HEK293 (cell line): ENCODE results near the gene KLHL29.

Experiments
- CTCF ChIA-PET: fragments of 350-600 bp; formaldehyde crosslinking; extraction: SDS; loops from one replicate; lab custom pipeline; 2021; ENCODE audit warnings: antibody characterized with exemption; lab: Yijun Ruan, JAX
- POLR2A ChIA-PET: fragments of 300-600 bp; formaldehyde crosslinking; extraction: SDS; loops from one replicate; lab custom pipeline; 2020; ENCODE audit warnings: antibody characterized with exemption, inconsistent platforms; lab: Yijun Ruan, JAX
- H3K27ac ChIP-seq: fragments of 200-500 bp; sonication (Bioruptor generic); 2 replicates; pipeline ENCODE4 v1.5.1; 2014; ENCODE audit warnings: low read depth, low read length, control low read depth, inconsistent platforms; ENCODE audit errors: extremely low read depth
- H3K36me3 ChIP-seq, 2 experiments: fragments of 200-500 bp in 1 of 2; sonication (Bioruptor generic) in 1 of 2; 1 replicate in 1 of 2; 2 replicates in 1 of 2; pipeline ENCODE4 v1.5.1; 2014 to 2017; ENCODE audit warnings: inconsistent platforms in 2 of 2, low read length in 2 of 2; ENCODE audit not compliant: control insufficient read depth in 2 of 2, insufficient read depth in 1 of 2
- H3K4me1 ChIP-seq: fragments of 200-500 bp; sonication (Bioruptor generic); 2 replicates; pipeline ENCODE4 v1.5.1; 2014; ENCODE audit warnings: mild to moderate bottlenecking, low read length, inconsistent platforms; ENCODE audit not compliant: control insufficient read depth, insufficient read depth
- H3K4me3 ChIP-seq: 2 replicates; pipeline ENCODE4 v1.5.1; 2011; ENCODE audit warnings: low read depth, mild to moderate bottlenecking, control low read depth, low read length, moderate library complexity
- H3K9me3 ChIP-seq: fragments of 200-500 bp; sonication (Bioruptor generic); 2 replicates; pipeline ENCODE4 v1.5.1; 2014; ENCODE audit warnings: low read depth, low read length, inconsistent platforms; ENCODE audit not compliant: control insufficient read depth, insufficient read depth
- ATF2 ChIP-seq: fragments of 450-650 bp; formaldehyde crosslinking; IDR thresholded peaks from 2 replicates; pipeline ENCODE4 v1.5.1; 2016; ENCODE audit warnings: missing biosample characterization, missing genetic modification characterization, low read depth
- KLF9 ChIP-seq: fragments of 450-650 bp; formaldehyde crosslinking; IDR thresholded peaks from 2 replicates; pipeline ENCODE4 v1.5.1; 2016; ENCODE audit warnings: missing biosample characterization, missing genetic modification characterization, low read depth
- SP7 ChIP-seq: fragments of 450-650 bp; formaldehyde crosslinking; IDR thresholded peaks from 2 replicates; pipeline ENCODE4 v1.5.1; 2016; ENCODE audit warnings: missing biosample characterization, missing genetic modification characterization
- TCF7L2 ChIP-seq: IDR thresholded peaks from 2 replicates; pipeline ENCODE4 v1.6.1; 2011; ENCODE audit warnings: low read depth, mild to moderate bottlenecking, inconsistent platforms, low read length, moderate library complexity, borderline replicate concordance
- ZBTB17 ChIP-seq: fragments of 450-650 bp; formaldehyde crosslinking; IDR thresholded peaks from 2 replicates; pipeline ENCODE4 v1.5.1; 2016; ENCODE audit warnings: missing biosample characterization, missing genetic modification characterization
- ZBTB49 ChIP-seq: fragments of 450-650 bp; formaldehyde crosslinking; IDR thresholded peaks from 2 replicates; pipeline ENCODE4 v1.5.1; 2016; ENCODE audit warnings: missing biosample characterization, missing genetic modification characterization, low read depth
- ZNF175 ChIP-seq: fragments of 450-650 bp; formaldehyde crosslinking; IDR thresholded peaks from 2 replicates; pipeline ENCODE4 v1.5.1; 2016; ENCODE audit warnings: missing biosample characterization, missing genetic modification characterization
- ZNF214 ChIP-seq: fragments of 450-650 bp; formaldehyde crosslinking; IDR thresholded peaks from 2 replicates; pipeline ENCODE4 v1.5.1; 2017; ENCODE audit warnings: missing biosample characterization, mild to moderate bottlenecking, missing genetic modification characterization, borderline replicate concordance
- ZNF248 ChIP-seq: fragments of 450-650 bp; formaldehyde crosslinking; IDR thresholded peaks from 2 replicates; pipeline ENCODE4 v1.5.1; 2017; ENCODE audit warnings: missing biosample characterization, missing genetic modification characterization
- ZNF26 ChIP-seq: fragments of 450-650 bp; formaldehyde crosslinking; IDR thresholded peaks from 2 replicates; pipeline ENCODE4 v1.5.1; 2016; ENCODE audit warnings: missing biosample characterization, missing genetic modification characterization
- ZNF266 ChIP-seq: fragments of 450-650 bp; formaldehyde crosslinking; IDR thresholded peaks from 2 replicates; pipeline ENCODE4 v1.5.1; 2016; ENCODE audit warnings: missing biosample characterization, missing genetic modification characterization, low read depth
- ZNF302 ChIP-seq: fragments of 450-650 bp; formaldehyde crosslinking; IDR thresholded peaks from 2 replicates; pipeline ENCODE4 v1.5.1; 2016; ENCODE audit warnings: missing biosample characterization, missing genetic modification characterization, low read depth
- ZNF404 ChIP-seq: fragments of 450-650 bp; formaldehyde crosslinking; IDR thresholded peaks from 2 replicates; pipeline ENCODE4 v1.5.1; 2017; ENCODE audit warnings: missing biosample characterization, missing genetic modification characterization
- ZNF433 ChIP-seq: fragments of 450-650 bp; formaldehyde crosslinking; IDR thresholded peaks from 2 replicates; pipeline ENCODE4 v1.5.1; 2016; ENCODE audit warnings: missing biosample characterization, missing genetic modification characterization, low read depth
- ZNF529 ChIP-seq: fragments of 450-650 bp; formaldehyde crosslinking; IDR thresholded peaks from 2 replicates; pipeline ENCODE4 v1.5.1; 2017; ENCODE audit warnings: missing genetic modification characterization, missing biosample characterization; ENCODE audit not compliant: insufficient replicate concordance
- ZNF548 ChIP-seq: fragments of 450-650 bp; formaldehyde crosslinking; IDR thresholded peaks from 2 replicates; pipeline ENCODE4 v1.5.1; 2016; ENCODE audit warnings: missing biosample characterization, missing genetic modification characterization
- ZNF549 ChIP-seq: fragments of 450-650 bp; IDR thresholded peaks from 2 replicates; pipeline ENCODE4 v1.5.1; 2018; ENCODE audit warnings: missing biosample characterization, missing genetic modification characterization, mild to moderate bottlenecking, inconsistent platforms, moderate library complexity
- ZNF701 ChIP-seq: fragments of 450-650 bp; formaldehyde crosslinking; IDR thresholded peaks from 2 replicates; pipeline ENCODE4 v1.5.1; 2016; ENCODE audit warnings: missing biosample characterization, missing genetic modification characterization
- ZNF776 ChIP-seq: fragments of 450-650 bp; formaldehyde crosslinking; IDR thresholded peaks from 2 replicates; pipeline ENCODE4 v1.5.0; 2017; ENCODE audit warnings: missing biosample characterization, missing genetic modification characterization, borderline replicate concordance
- ZNF792 ChIP-seq: fragments of 450-650 bp; formaldehyde crosslinking; IDR thresholded peaks from 2 replicates; pipeline ENCODE4 v1.5.1; 2016; ENCODE audit warnings: missing biosample characterization, missing genetic modification characterization
- ZSCAN18 ChIP-seq: fragments of 450-650 bp; formaldehyde crosslinking; IDR thresholded peaks from 2 replicates; pipeline ENCODE4 v1.5.1; 2016; ENCODE audit warnings: missing biosample characterization, missing genetic modification characterization
- ZSCAN5A ChIP-seq: fragments of 450-650 bp; formaldehyde crosslinking; IDR thresholded peaks from 2 replicates; pipeline ENCODE4 v1.5.1; 2016; ENCODE audit warnings: missing biosample characterization, missing genetic modification characterization
- TF ChIP-seq, protein P1 (sequence below): fragments of 450-650 bp; formaldehyde crosslinking; IDR thresholded peaks from 2 replicates; pipeline ENCODE4 v1.5.1; 2016; ENCODE audit warnings: missing biosample characterization, missing genetic modification characterization

KLHL29 gene

GRCh38 chr2:23564615-23564960 is 179.6 kb downstream of the KLHL29 start:
- Histone ChIP-seq H3K36me3 (peaks cover 0 to 7% of the 10 kb centered on the region in 2 experiments; a peak in 1 of 3 replicates), H3K4me1 (no peaks in the 10 kb centered on the region), H3K9me3 (no peaks in the 10 kb centered on the region), H3K4me3 (no peak overlapping the region)
- CTCF ChIA-PET = no interaction called here
- TF ChIP-seq KLF9 (tag by site-specific recombination) = no peak
- TF ChIP-seq ZNF248 (tag by site-specific recombination) = no peak
- no peak for TF ChIP-seq ZBTB49 (tag by site-specific recombination)
- TF ChIP-seq ZSCAN5A = no peak
- TF ChIP-seq, protein P1, sequence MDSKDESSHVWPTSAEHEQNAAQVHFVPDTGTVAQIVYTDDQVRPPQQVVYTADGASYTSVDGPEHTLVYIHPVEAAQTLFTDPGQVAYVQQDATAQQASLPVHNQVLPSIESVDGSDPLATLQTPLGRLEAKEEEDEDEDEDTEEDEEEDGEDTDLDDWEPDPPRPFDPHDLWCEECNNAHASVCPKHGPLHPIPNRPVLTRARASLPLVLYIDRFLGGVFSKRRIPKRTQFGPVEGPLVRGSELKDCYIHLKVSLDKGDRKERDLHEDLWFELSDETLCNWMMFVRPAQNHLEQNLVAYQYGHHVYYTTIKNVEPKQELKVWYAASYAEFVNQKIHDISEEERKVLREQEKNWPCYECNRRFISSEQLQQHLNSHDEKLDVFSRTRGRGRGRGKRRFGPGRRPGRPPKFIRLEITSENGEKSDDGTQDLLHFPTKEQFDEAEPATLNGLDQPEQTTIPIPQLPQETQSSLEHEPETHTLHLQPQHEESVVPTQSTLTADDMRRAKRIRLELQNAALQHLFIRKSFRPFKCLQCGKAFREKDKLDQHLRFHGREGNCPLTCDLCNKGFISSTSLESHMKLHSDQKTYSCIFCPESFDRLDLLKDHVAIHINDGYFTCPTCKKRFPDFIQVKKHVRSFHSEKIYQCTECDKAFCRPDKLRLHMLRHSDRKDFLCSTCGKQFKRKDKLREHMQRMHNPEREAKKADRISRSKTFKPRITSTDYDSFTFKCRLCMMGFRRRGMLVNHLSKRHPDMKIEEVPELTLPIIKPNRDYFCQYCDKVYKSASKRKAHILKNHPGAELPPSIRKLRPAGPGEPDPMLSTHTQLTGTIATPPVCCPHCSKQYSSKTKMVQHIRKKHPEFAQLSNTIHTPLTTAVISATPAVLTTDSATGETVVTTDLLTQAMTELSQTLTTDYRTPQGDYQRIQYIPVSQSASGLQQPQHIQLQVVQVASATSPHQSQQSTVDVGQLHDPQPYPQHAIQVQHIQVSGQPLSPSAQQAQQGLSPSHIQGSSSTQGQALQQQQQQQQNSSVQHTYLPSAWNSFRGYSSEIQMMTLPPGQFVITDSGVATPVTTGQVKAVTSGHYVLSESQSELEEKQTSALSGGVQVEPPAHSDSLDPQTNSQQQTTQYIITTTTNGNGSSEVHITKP = no peak
- no peak for TF ChIP-seq ZNF549 (tag by site-specific recombination)
- no peak for TF ChIP-seq ZNF302
- TF ChIP-seq ZNF701 (tag by site-specific recombination) = no peak
- TF ChIP-seq ATF2 (tag by site-specific recombination) = no peak
- TF ChIP-seq ZNF433 = no peak
- no peak for TF ChIP-seq ZBTB17 (tag by site-specific recombination)
- no peak for TF ChIP-seq ZNF404 (tag by site-specific recombination)
- TF ChIP-seq, all 188 proteins: peak for 0
- POLR2A ChIA-PET = no interaction called here
- H3K27ac ChIP-seq = no peak overlapping the region

- ChIA-PET POLR2A (no interaction called here), CTCF (no interaction called here)
- H3K36me3 ChIP-seq = peaks cover 0 to 7% of the 10 kb centered on the region in 2 experiments; a peak in 1 of 3 replicates
- no peaks in the 10 kb centered on the region for H3K4me1 ChIP-seq
- H3K27ac ChIP-seq = no peak overlapping the region
- H3K4me3 ChIP-seq = no peak overlapping the region
- H3K9me3 ChIP-seq = no peaks in the 10 kb centered on the region
- TF ChIP-seq SP7 (tag by site-specific recombination) (no peak), ZSCAN18 (tag by site-specific recombination) (no peak), ZNF175 (tag by site-specific recombination) (no peak), TCF7L2 (no peak), ZNF548 (tag by site-specific recombination) (no peak), ZNF214 (tag by site-specific recombination) (no peak), ZNF792 (tag by site-specific recombination) (no peak), ZNF266 (tag by site-specific recombination) (no peak), ZNF529 (no peak), ZNF776 (tag by site-specific recombination) (no peak), ZNF26 (tag by site-specific recombination) (no peak)
Observed at GRCh38 chr2:23565374-23565773, 180.4 kb downstream of the KLHL29 start.
